ENCODE data around the gene TULP1.

TULP1 gene

GRCh38 chr6:35452183-35453090 is 60.3 kb downstream of the TULP1 start, which contains the start of gene FANCE:
TSS of gene FANCE (plus strand) at chr6:35452338. CDS start at chr6:35452546, 208 bp downstream.
- H3K27me3 ChIP-seq (replicated peaks; ENCODE audit: control insufficient read depth, insufficient read depth, low read length): no peaks in the 10 kb centered on the region
- peak; percentile 97 for DNase-seq (ENCODE audit: low read depth)
- peaks cover 29% of the 10 kb centered on the region for H3K4me1 ChIP-seq (ENCODE audit: control insufficient read depth, insufficient read depth, low read length)
- H3K9ac ChIP-seq (ENCODE audit: low read length): peak within 1 kb of the TSS; percentile 83
- H3K36me3 ChIP-seq (ENCODE audit: control insufficient read depth, insufficient read depth, low read length, severe bottlenecking): no peaks in the 10 kb centered on the region
- H3K4me3 ChIP-seq (ENCODE audit: low read length): peak within 1 kb of the TSS; percentile 84
- H3K9me3 ChIP-seq (ENCODE audit: control insufficient read depth, low read length): no peaks in the 10 kb centered on the region

DNA sequence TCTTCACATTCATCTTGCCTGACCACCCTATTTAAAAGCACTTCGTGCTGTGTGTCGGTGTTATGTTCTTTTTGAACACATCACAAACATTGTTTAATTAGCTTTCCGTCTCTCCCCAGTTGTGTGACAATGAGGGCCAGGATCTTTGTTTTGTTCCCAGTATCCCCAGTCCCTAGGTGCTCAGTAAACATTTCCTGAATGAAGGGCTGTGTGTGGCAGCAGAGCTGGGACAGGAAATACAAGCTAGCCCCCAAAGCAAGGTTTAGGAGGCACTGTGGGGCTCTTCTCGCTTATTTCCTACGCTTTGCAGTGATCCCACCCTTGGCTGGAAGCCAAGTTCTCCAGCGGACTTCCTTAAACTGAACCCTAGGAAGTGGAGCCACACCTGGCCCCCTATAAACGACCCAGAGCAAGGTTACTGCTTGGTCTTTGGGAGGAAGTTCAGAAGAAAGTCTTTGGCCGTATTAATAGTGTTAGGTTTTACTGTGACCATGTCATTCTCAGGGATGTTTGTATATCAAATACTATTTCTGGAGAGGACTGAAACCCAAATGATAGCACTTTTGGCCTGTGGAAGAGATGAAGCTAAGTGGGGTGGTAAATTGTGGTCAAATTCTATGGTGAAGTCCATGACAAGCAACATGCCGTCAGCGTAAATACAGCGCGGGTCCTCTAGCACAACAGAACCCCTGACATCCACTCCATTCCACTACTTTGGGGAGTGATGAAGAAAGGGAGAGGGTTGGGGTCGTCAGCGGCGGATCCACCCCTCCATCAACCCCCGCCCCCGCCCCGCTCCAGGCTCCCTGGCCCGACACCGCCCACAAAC is 61.1 kb downstream of the TULP1 start:
- H3K27me3 ChIP-seq (replicated peaks; ENCODE audit: control insufficient read depth, insufficient read depth, low read length): no peaks in the 10 kb centered on the region
- H3K4me3 ChIP-seq (ENCODE audit: low read length): peak overlapping the region; percentile 84
- no peaks in the 10 kb centered on the region for H3K36me3 ChIP-seq (ENCODE audit: control insufficient read depth, insufficient read depth, low read length, severe bottlenecking)

GRCh38 chr6:35449287-35449881 is 63.3 kb downstream of the TULP1 start:
- Histone ChIP-seq H3K4me1 (ENCODE audit: control insufficient read depth, insufficient read depth, low read length) (peaks cover 22% of the 10 kb centered on the region), H3K9me3 (ENCODE audit: control insufficient read depth, low read length) (no peaks in the 10 kb centered on the region), H3K36me3 (ENCODE audit: control insufficient read depth, insufficient read depth, low read length, severe bottlenecking) (no peaks in the 10 kb centered on the region), H3K4me3 (ENCODE audit: low read length) (no peak overlapping the region), H3K9ac (ENCODE audit: low read length) (no peak overlapping the region), H3K27me3 (replicated peaks; ENCODE audit: control insufficient read depth, insufficient read depth, low read length) (no peaks in the 10 kb centered on the region)
- DNase-seq (ENCODE audit: low read depth): peak; percentile 94

More for the DNA sequence above, 61.1 kb downstream of the TULP1 start:
- H3K9me3 ChIP-seq (ENCODE audit: control insufficient read depth, low read length): no peaks in the 10 kb centered on the region
- DNase-seq (ENCODE audit: low read depth): no peak
- H3K9ac ChIP-seq (ENCODE audit: low read length): peak overlapping the region; percentile 14
- peaks cover 29% of the 10 kb centered on the region for H3K4me1 ChIP-seq (ENCODE audit: control insufficient read depth, insufficient read depth, low read length)

DNA sequence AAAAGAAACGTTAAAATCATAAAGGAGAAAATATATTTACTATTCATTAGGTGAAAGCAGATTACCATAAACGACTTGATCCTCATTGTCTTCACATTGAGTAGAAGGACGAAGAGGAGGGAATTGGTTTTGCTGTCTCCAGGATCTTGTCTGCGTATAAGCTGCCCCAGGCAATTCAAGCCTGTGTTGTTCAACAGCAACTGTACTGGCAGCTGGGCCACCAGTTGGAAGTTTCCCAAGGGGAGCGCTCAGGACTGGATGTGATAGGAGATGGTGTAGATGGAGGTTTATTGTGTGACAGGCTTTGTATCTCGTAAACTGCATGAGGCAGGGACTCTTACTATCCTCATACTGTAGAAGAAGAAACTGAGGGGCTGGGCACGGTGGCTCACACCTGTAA is 64.5 kb downstream of the TULP1 start:
- Histone ChIP-seq H3K9ac (ENCODE audit: low read length) (no peak overlapping the region), H3K4me3 (ENCODE audit: low read length) (no peak overlapping the region), H3K36me3 (ENCODE audit: control insufficient read depth, insufficient read depth, low read length, severe bottlenecking) (no peaks in the 10 kb centered on the region), H3K9me3 (ENCODE audit: control insufficient read depth, low read length) (no peaks in the 10 kb centered on the region), H3K27me3 (replicated peaks; ENCODE audit: control insufficient read depth, insufficient read depth, low read length) (no peaks in the 10 kb centered on the region), H3K4me1 (ENCODE audit: control insufficient read depth, insufficient read depth, low read length) (peaks cover 10% of the 10 kb centered on the region)
- DNase-seq (ENCODE audit: low read depth): no peak
